Neural cell (in vitro differentiated cells): ENCODE results near the gene RAD51B. TPM values are rescaled to one million over a fixed set of nuclear protein-coding genes. Genes with fewer than 3 reads are reported as not detected.

Source experiments
- H2AFZ ChIP-seq: fragments of 200-600, 300-800 bp; sonication (generic), shearing (Covaris generic); 2 replicates; pipeline ENCODE4 v1.6.0; 2014; ENCODE audit warnings: low read depth, mild to moderate bottlenecking, antibody characterized with exemption, low read length, moderate library complexity
- H3F3A ChIP-seq: fragments of 200-600 bp; shearing (Covaris generic); 2 replicates; pipeline ENCODE4 v1.6.1; 2016; ENCODE audit warnings: mild to moderate bottlenecking, moderate library complexity, mixed read lengths, antibody characterized with exemption, low read length; ENCODE audit not compliant: insufficient read depth, poor library complexity, severe bottlenecking
- H3K27ac ChIP-seq: fragments of 200-600, 300-800 bp; sonication (generic), shearing (Covaris generic); 2 replicates; pipeline ENCODE4 v1.5.1; 2014; ENCODE audit warnings: mild to moderate bottlenecking, low read length, moderate library complexity
- H3K27me3 ChIP-seq: fragments of 300-800, 200-600 bp; sonication (generic), shearing (Covaris generic); 2 replicates; pipeline ENCODE4 v1.6.0; 2014; ENCODE audit warnings: mild to moderate bottlenecking, low read depth, low read length, moderate library complexity; ENCODE audit not compliant: insufficient read depth
- H3K36me3 ChIP-seq: fragments of 300-800, 200-600 bp; sonication (generic), shearing (Covaris generic); 2 replicates; pipeline ENCODE4 v1.5.1; 2014; ENCODE audit warnings: mild to moderate bottlenecking, antibody characterized with exemption, low read length, moderate library complexity; ENCODE audit not compliant: insufficient read depth
- H3K4me2 ChIP-seq: fragments of 300-800, 200-600 bp; sonication (generic), shearing (Covaris generic); 2 replicates; pipeline ENCODE4 v1.6.0; 2014; ENCODE audit warnings: mild to moderate bottlenecking, low read length
- H3K4me3 ChIP-seq: fragments of 300-800, 200-600 bp; sonication (generic), shearing (Covaris generic); 2 replicates; pipeline ENCODE4 v1.5.1; 2014; ENCODE audit warnings: mild to moderate bottlenecking, low read length, moderate library complexity
- H3K79me2 ChIP-seq: fragments of 200-600 bp; shearing (Covaris generic); replicated peaks from 2 replicates; pipeline ENCODE4 v1.6.0; 2014; ENCODE audit warnings: mild to moderate bottlenecking, low read length, moderate library complexity; ENCODE audit not compliant: insufficient read depth
- H3K9ac ChIP-seq: fragments of 300-800, 200-600 bp; sonication (generic), shearing (Covaris generic); 2 replicates; pipeline ENCODE4 v1.6.1; 2016; ENCODE audit warnings: mild to moderate bottlenecking, low read length, mixed read lengths
- H3K9me2 ChIP-seq: fragments of 200-600 bp; shearing (Covaris generic); 2 replicates; pipeline ENCODE4 v1.6.1; 2016; ENCODE audit warnings: mild to moderate bottlenecking, low read length, mixed read lengths; ENCODE audit not compliant: insufficient read depth
- H3K9me3 ChIP-seq: fragments of 200-600, 300-800 bp; sonication (generic), shearing (Covaris generic); 2 replicates; pipeline ENCODE4 v1.6.1; 2016; ENCODE audit warnings: mild to moderate bottlenecking, mixed run types, low read length, moderate library complexity, mixed read lengths
- H4K20me1 ChIP-seq: fragments of 200-600 bp; shearing (Covaris generic); 2 replicates; pipeline ENCODE4 v1.6.1; 2016; ENCODE audit warnings: mild to moderate bottlenecking, mixed run types; ENCODE audit not compliant: insufficient read depth
- EP300 ChIP-seq: fragments of 450-650 bp; conservative IDR thresholded peaks from 2 replicates; pipeline ENCODE4 v1.6.1; 2014; ENCODE audit warnings: antibody characterized with exemption, mild to moderate bottlenecking, moderate library complexity; ENCODE audit not compliant: poor library complexity, severe bottlenecking
- EZH2 ChIP-seq: fragments of 200-600, 300-800 bp; shearing (Covaris generic), sonication (generic); IDR thresholded peaks from 2 replicates; pipeline ENCODE4 v1.6.1; 2014; ENCODE audit warnings: antibody characterized with exemption, low read length, borderline replicate concordance, mild to moderate bottlenecking; ENCODE audit not compliant: insufficient read depth, poor library complexity, severe bottlenecking
- MXI1 ChIP-seq: fragments of 450-650 bp; conservative IDR thresholded peaks from 2 replicates; pipeline ENCODE4 v1.6.1; 2014; ENCODE audit warnings: antibody characterized with exemption, mild to moderate bottlenecking; ENCODE audit not compliant: poor library complexity, severe bottlenecking
- POLR2AphosphoS5 ChIP-seq: IDR thresholded peaks from 2 replicates; pipeline ENCODE4 v1.6.1; 2012
- RAD21 ChIP-seq: fragments of 450-650 bp; conservative IDR thresholded peaks from 2 replicates; pipeline ENCODE4 v1.6.1; 2014; ENCODE audit warnings: antibody characterized with exemption, mild to moderate bottlenecking, moderate library complexity
- SMC3 ChIP-seq: fragments of 450-650 bp; conservative IDR thresholded peaks from 2 replicates; pipeline ENCODE4 v1.6.1; 2014; ENCODE audit warnings: antibody characterized with exemption, mild to moderate bottlenecking, moderate library complexity; ENCODE audit not compliant: poor library complexity
- TAF1 ChIP-seq: IDR thresholded peaks from 2 replicates; pipeline ENCODE4 v1.6.1; 2012; ENCODE audit warnings: low read depth
- polyA plus RNA-seq: library from polyadenylated mRNA; depleted of rRNA; stranded (reverse); fragments of >200 nt; gene quantifications from 2 replicates; pipeline ENCODE4 v1.2.3, GENCODE V29; 2014
- TF ChIP-seq, protein P1 (sequence below): IDR thresholded peaks from 2 replicates; pipeline ENCODE4 v1.6.1; 2012; ENCODE audit warnings: borderline replicate concordance
- TF ChIP-seq, protein P2 (sequence below): fragments of 450-650 bp; IDR thresholded peaks from 2 replicates; pipeline ENCODE4 v1.5.1; 2014; ENCODE audit warnings: antibody characterized with exemption, mild to moderate bottlenecking, moderate library complexity; ENCODE audit not compliant: poor library complexity, severe bottlenecking

The RAD51B gene
- polyA plus RNA-seq, 1 donor from 2014 or later = 3.1 TPM

DNA sequence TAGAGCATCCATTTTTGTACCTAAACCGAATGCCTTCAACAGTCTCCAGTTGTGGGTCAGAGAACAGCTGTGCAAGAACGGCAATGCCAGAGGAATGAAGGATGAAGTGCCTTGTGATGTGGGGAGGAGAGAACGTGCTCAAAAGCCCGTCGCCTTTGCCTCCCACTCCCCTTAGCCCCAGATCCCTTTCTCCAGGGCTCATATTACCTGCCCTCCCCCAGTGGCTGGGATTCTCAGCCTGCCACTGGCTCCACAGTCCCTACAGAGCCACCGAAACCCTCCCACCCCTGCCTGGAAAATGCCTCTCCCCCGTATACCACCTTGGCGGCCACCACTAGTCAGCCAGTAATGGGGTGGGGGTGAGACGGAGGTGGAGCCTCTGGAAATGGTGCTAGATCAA lies 814.8 kb downstream of the RAD51B start:
- Histone ChIP-seq H4K20me1 (no peaks in the 10 kb centered on the region), H3K27ac (no peak overlapping the region), H3K9ac (no peak overlapping the region), H3K27me3 (no peaks in the 10 kb centered on the region), H2AFZ (no peak overlapping the region), H3K9me3 (no peaks in the 10 kb centered on the region), H3K79me2 (no peaks in the 10 kb centered on the region), H3K4me3 (no peak overlapping the region), H3K36me3 (no peaks in the 10 kb centered on the region), H3K4me2 (no peak overlapping the region), H3F3A (no peaks in the 10 kb centered on the region), H3K9me2 (no peaks in the 10 kb centered on the region)
- TF ChIP-seq, protein P1, sequence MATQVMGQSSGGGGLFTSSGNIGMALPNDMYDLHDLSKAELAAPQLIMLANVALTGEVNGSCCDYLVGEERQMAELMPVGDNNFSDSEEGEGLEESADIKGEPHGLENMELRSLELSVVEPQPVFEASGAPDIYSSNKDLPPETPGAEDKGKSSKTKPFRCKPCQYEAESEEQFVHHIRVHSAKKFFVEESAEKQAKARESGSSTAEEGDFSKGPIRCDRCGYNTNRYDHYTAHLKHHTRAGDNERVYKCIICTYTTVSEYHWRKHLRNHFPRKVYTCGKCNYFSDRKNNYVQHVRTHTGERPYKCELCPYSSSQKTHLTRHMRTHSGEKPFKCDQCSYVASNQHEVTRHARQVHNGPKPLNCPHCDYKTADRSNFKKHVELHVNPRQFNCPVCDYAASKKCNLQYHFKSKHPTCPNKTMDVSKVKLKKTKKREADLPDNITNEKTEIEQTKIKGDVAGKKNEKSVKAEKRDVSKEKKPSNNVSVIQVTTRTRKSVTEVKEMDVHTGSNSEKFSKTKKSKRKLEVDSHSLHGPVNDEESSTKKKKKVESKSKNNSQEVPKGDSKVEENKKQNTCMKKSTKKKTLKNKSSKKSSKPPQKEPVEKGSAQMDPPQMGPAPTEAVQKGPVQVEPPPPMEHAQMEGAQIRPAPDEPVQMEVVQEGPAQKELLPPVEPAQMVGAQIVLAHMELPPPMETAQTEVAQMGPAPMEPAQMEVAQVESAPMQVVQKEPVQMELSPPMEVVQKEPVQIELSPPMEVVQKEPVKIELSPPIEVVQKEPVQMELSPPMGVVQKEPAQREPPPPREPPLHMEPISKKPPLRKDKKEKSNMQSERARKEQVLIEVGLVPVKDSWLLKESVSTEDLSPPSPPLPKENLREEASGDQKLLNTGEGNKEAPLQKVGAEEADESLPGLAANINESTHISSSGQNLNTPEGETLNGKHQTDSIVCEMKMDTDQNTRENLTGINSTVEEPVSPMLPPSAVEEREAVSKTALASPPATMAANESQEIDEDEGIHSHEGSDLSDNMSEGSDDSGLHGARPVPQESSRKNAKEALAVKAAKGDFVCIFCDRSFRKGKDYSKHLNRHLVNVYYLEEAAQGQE = no peak
- TF ChIP-seq, protein P2, sequence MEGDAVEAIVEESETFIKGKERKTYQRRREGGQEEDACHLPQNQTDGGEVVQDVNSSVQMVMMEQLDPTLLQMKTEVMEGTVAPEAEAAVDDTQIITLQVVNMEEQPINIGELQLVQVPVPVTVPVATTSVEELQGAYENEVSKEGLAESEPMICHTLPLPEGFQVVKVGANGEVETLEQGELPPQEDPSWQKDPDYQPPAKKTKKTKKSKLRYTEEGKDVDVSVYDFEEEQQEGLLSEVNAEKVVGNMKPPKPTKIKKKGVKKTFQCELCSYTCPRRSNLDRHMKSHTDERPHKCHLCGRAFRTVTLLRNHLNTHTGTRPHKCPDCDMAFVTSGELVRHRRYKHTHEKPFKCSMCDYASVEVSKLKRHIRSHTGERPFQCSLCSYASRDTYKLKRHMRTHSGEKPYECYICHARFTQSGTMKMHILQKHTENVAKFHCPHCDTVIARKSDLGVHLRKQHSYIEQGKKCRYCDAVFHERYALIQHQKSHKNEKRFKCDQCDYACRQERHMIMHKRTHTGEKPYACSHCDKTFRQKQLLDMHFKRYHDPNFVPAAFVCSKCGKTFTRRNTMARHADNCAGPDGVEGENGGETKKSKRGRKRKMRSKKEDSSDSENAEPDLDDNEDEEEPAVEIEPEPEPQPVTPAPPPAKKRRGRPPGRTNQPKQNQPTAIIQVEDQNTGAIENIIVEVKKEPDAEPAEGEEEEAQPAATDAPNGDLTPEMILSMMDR = no peak
- TF ChIP-seq SMC3 (no peak), EZH2 (no peak), POLR2AphosphoS5 (no peak), RAD21 (no peak), TAF1 (no peak), EP300 (no peak), MXI1 (no peak)

DNA sequence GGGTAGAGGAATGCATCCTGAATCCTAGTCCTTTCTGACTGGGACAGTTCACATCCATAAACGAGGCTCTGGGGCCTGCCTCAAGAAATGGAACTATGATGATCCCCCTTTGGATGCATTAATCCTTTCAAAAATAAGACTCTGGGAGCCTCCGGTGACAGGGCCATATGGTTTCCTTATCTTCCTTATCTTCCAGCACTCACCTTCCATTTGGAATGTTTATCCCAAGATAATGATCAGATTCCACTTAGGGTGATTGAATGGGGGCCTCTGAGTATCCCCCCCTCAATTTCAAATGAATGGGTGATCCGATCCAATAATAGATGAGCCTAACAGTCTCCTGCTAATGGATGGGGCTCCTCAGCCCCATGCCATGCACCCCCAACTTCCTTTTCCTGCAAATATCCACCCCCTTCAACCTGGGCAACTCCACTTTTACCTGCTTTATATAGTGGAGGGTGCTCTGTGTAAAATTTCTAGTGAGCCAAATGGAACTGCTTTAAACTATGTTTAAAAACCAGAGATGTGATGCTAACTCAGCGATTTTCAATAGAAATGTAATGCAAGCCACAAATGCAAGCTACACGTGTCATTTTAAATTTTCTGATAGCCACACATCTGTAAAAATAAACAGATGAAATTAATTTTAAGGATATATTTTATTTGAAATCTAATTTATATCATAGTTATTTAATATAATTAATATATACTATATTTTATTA lies 815.5 kb downstream of the RAD51B start:
- H3K27ac ChIP-seq = no peak overlapping the region
- H3K36me3 ChIP-seq = no peaks in the 10 kb centered on the region
- H3K4me2 ChIP-seq = no peak overlapping the region
- no peaks in the 10 kb centered on the region for H3K9me3 ChIP-seq
- no peaks in the 10 kb centered on the region for H3F3A ChIP-seq
- H3K4me3 ChIP-seq = no peak overlapping the region
- no peak for TF ChIP-seq EZH2
- TF ChIP-seq, protein P1 = no peak
- no peak for TF ChIP-seq POLR2AphosphoS5
- no peak for TF ChIP-seq MXI1
- no peak for TF ChIP-seq TAF1
- no peaks in the 10 kb centered on the region for H3K27me3 ChIP-seq
- H3K9me2 ChIP-seq = no peaks in the 10 kb centered on the region
- H3K79me2 ChIP-seq = no peaks in the 10 kb centered on the region
- no peaks in the 10 kb centered on the region for H4K20me1 ChIP-seq
- no peak overlapping the region for H3K9ac ChIP-seq
- no peak overlapping the region for H2AFZ ChIP-seq
